ENCODE data around the gene MAFG.

DNA sequence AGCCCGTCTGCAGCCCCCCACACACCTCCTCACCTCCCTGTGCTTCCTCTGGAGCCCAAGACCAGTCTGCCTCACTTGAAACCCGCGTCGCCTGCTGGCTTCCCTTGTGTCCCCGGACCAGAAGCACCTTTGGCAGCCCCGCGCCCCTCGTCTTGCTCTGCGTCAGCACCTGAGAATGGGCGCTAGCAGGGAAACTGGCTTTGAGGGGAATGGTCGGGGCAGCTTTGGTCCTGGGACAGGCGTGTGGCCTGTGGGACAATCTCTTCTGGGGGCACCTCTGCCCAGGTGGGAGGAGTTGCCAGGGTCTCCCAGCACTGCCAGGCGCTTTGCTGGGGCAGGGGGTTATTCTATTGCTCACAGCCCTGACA, 3.6 kb upstream of the MAFG start:
- TF ChIP-seq, protein P1, sequence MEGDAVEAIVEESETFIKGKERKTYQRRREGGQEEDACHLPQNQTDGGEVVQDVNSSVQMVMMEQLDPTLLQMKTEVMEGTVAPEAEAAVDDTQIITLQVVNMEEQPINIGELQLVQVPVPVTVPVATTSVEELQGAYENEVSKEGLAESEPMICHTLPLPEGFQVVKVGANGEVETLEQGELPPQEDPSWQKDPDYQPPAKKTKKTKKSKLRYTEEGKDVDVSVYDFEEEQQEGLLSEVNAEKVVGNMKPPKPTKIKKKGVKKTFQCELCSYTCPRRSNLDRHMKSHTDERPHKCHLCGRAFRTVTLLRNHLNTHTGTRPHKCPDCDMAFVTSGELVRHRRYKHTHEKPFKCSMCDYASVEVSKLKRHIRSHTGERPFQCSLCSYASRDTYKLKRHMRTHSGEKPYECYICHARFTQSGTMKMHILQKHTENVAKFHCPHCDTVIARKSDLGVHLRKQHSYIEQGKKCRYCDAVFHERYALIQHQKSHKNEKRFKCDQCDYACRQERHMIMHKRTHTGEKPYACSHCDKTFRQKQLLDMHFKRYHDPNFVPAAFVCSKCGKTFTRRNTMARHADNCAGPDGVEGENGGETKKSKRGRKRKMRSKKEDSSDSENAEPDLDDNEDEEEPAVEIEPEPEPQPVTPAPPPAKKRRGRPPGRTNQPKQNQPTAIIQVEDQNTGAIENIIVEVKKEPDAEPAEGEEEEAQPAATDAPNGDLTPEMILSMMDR (IDR thresholded peaks at IDR 0.05 in 4 of 5, conservative IDR thresholded peaks at IDR 0.05 in 1 of 5): no peak
- TF ChIP-seq POLR2A (IDR thresholded peaks at IDR 0.05): no peak

Measured in gastrocnemius medialis (tissue), 4 donors.